ENCODE data around the gene CFAP20DC. TPM values are rescaled to one million over a fixed set of nuclear protein-coding genes. Genes with fewer than 3 reads are reported as not detected.
"Not testable (repeated sequence)": the region's sequence is repeated elsewhere in the genome, so short reads cannot be mapped to it uniquely, and the experiment has no call there.

Gene CFAP20DC
- total RNA-seq, 1 donor from 2014 or later = 0.98 TPM

DNA sequence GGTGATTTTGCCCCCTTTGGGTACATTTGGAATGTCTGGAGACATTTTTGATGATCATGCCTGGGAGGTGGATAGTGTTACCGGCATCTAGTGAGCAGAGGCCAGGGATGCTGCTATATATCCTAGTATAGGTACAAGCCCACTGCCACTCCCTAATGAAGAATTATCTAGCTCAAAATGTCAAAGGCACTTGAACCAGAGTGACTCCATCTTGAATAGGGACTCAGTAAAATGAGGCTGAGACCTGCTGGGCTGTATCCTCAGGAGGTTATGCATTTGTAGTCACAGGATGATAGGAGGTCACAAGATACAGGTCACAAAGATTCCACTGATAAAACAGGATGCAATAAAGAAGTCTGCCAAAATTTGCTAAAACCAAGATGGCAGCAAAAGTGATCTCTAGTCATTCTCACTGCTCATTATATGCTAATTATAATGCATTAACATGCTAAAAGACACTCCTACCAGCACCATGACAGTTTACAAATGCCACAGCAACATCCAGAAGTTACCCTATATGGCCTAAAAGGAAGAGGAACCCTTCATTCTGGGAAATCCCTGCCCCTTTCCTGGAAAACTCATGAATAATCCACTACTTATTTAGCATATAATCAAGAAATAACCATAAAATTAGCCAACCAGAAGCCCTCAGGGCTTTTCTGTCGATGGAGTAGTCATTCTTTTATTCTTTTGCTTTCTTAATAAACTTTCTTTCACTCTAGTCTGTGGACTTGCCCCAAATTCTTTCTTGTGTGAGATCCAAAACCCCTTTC, 343.2 kb downstream of the CFAP20DC start:
- no peak for DNase-seq
- H3K9me3 Mint-ChIP-seq = peaks cover 8% of the 10 kb centered on the region
- H3K4me3 Mint-ChIP-seq = no peak overlapping the region
- intact Hi-C loops (cut with micrococcal nuclease) = no loop called here
- H3K36me3 Mint-ChIP-seq (ENCODE audit: low read depth) = no peaks in the 10 kb centered on the region
- H3K4me1 Mint-ChIP-seq = no peaks in the 10 kb centered on the region
- no peak overlapping the region for H3K27ac Mint-ChIP-seq
- H3K27me3 Mint-ChIP-seq = no peaks in the 10 kb centered on the region

DNA sequence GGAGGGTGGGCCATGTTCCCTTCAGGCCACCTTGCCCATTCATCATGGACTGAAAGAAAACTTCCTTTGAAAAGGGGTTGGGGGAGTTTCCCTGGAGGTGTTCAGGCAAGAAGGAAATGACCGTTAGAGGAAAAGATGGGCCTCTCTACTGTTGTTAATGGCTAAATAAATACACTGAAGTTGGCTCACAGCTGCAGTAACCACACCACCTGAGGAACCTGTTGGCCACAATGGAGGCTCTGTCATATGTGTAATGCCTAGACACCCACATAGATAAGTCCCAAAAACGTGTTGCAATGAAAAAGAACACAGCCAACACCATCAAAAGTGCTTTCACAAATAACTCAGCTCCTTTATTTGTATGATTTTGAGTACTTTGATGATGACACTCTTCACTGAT, 345.1 kb downstream of the CFAP20DC start:
- Mint-ChIP-seq H3K9me3 (peaks cover 8% of the 10 kb centered on the region), H3K27ac (no peak overlapping the region), H3K4me1 (no peaks in the 10 kb centered on the region), H3K27me3 (no peaks in the 10 kb centered on the region), H3K4me3 (no peak overlapping the region), H3K36me3 (ENCODE audit: low read depth) (no peaks in the 10 kb centered on the region)
- DNase-seq = no peak
- intact Hi-C loops (cut with micrococcal nuclease) = no loop called here

DNA sequence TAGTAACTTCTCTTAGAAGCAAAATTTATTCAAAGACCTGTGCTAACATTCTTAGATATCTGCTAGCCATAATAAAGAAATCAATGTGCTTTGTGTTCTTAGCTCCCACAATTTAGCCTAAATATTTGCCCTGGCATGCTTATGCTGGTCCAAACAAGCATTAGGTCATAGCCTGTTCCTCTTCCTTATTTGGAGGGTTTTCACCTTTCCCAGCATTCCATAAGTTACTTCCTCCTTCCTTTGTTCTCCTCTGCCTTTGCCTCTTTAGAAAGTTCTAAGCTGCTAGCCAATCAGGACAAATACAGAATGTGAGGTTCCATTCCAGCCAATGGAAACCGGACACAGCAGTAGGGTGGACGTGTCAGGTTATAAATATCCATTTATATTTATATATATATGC, 345.5 kb downstream of the CFAP20DC start:
- not testable (repeated sequence) for H3K4me3 Mint-ChIP-seq

DNA sequence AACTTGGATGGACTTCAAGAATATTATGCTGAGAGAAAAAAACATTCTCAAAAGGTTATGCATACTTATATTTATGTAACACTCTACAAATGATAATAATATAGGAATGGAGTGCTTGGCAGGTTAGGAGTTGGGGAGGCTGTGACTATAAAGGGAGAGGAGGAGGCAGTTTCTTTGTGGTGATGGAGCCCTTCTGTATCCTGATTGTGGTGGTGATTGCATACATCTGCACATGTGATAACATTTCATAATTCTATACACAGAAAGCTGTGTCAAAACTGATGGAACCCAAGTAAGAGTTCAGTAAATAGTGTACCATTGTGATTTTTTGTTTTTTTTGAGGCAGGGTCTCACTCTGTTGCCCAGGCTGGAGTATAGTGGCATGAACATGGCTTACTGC, 351.6 kb downstream of the CFAP20DC start:
- no peak overlapping the region for H3K27ac Mint-ChIP-seq
- peaks cover 4% of the 10 kb centered on the region for H3K27me3 Mint-ChIP-seq
- H3K4me3 Mint-ChIP-seq = no peak overlapping the region
- no peak for DNase-seq
- no peaks in the 10 kb centered on the region for H3K36me3 Mint-ChIP-seq (ENCODE audit: low read depth)
- H3K9me3 Mint-ChIP-seq = peaks cover 25% of the 10 kb centered on the region
- intact Hi-C loops (cut with micrococcal nuclease) = no loop called here
- H3K4me1 Mint-ChIP-seq = peaks cover 19% of the 10 kb centered on the region

More for the DNA sequence above, 345.5 kb downstream of the CFAP20DC start:
- H3K4me1 Mint-ChIP-seq; intact Hi-C loops (cut with micrococcal nuclease); H3K9me3 Mint-ChIP-seq; H3K27me3 Mint-ChIP-seq; H3K36me3 Mint-ChIP-seq (ENCODE audit: low read depth); H3K27ac Mint-ChIP-seq; DNase-seq: not testable (repeated sequence)

DNA sequence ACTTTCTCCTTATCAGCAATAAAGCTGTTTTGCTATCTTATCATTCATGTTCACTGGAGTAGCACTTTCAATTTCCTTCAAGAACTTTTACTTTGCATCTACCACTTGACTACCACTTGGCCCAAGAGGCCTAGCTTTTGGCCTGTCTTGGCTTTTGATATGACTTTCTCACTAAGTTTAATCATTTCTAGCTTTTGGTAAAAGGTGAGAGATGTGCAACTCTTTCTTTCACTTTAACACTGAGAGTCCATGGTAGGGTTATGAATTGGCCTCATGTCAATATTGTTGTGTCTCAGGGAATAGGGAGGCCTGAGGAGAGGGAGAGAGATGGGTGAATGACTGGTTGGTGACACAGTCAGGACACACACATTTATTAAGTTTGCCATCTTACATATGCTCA, 352.3 kb downstream of the CFAP20DC start:
- Mint-ChIP-seq H3K4me3 (no peak overlapping the region), H3K36me3 (ENCODE audit: low read depth) (no peaks in the 10 kb centered on the region), H3K27ac (no peak overlapping the region), H3K4me1 (peaks cover 19% of the 10 kb centered on the region), H3K27me3 (peaks cover 4% of the 10 kb centered on the region), H3K9me3 (peaks cover 26% of the 10 kb centered on the region)
- intact Hi-C loops (cut with micrococcal nuclease) = no loop called here
- DNase-seq = no peak

DNA sequence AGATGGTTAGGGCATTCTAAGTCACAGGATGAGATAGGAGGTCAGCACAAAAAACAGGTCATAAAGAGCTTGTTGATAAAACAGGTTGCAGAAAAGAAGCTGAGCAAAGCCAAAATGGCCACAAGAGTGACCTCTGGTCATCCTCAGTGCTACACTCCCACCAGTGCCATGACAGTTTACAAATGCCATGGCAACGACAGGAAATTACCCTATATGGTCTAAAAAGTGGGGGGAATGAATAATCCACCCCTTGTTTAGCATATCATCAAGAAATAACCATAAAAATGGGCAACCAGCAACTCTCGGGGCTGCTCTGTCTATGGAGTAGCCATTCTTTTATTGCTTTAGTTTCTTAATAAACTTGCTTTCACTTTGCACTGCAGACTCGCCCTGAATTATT, 353.0 kb downstream of the CFAP20DC start:
- H3K27ac Mint-ChIP-seq; DNase-seq; H3K4me3 Mint-ChIP-seq; H3K27me3 Mint-ChIP-seq; H3K36me3 Mint-ChIP-seq (ENCODE audit: low read depth); intact Hi-C loops (cut with micrococcal nuclease): not testable (repeated sequence)
- Mint-ChIP-seq H3K4me1 (peaks cover 19% of the 10 kb centered on the region), H3K9me3 (peaks cover 26% of the 10 kb centered on the region)

- H3K4me1 Mint-ChIP-seq = peaks cover 19% of the 10 kb centered on the region
These were observed 353.7 kb downstream of the CFAP20DC start for GRCh38 chr3:58696093-58696492.

GRCh38 chr3:58695284-58695683, 354.5 kb downstream of the CFAP20DC start:
- intact Hi-C loops (cut with micrococcal nuclease); H3K4me3 Mint-ChIP-seq; H3K27ac Mint-ChIP-seq; H3K27me3 Mint-ChIP-seq; DNase-seq; H3K36me3 Mint-ChIP-seq (ENCODE audit: low read depth): not testable (repeated sequence)
- Mint-ChIP-seq H3K4me1 (peaks cover 19% of the 10 kb centered on the region), H3K9me3 (peaks cover 29% of the 10 kb centered on the region)

More at GRCh38 chr3:58696093-58696492, 353.7 kb downstream of the CFAP20DC start:
- peaks cover 29% of the 10 kb centered on the region for H3K9me3 Mint-ChIP-seq
- H3K27ac Mint-ChIP-seq = no peak overlapping the region
- H3K36me3 Mint-ChIP-seq (ENCODE audit: low read depth) = no peaks in the 10 kb centered on the region
- peaks cover 4% of the 10 kb centered on the region for H3K27me3 Mint-ChIP-seq
- no peak for DNase-seq
- intact Hi-C loops (cut with micrococcal nuclease) = no loop called here
- H3K4me3 Mint-ChIP-seq = no peak overlapping the region

DNA sequence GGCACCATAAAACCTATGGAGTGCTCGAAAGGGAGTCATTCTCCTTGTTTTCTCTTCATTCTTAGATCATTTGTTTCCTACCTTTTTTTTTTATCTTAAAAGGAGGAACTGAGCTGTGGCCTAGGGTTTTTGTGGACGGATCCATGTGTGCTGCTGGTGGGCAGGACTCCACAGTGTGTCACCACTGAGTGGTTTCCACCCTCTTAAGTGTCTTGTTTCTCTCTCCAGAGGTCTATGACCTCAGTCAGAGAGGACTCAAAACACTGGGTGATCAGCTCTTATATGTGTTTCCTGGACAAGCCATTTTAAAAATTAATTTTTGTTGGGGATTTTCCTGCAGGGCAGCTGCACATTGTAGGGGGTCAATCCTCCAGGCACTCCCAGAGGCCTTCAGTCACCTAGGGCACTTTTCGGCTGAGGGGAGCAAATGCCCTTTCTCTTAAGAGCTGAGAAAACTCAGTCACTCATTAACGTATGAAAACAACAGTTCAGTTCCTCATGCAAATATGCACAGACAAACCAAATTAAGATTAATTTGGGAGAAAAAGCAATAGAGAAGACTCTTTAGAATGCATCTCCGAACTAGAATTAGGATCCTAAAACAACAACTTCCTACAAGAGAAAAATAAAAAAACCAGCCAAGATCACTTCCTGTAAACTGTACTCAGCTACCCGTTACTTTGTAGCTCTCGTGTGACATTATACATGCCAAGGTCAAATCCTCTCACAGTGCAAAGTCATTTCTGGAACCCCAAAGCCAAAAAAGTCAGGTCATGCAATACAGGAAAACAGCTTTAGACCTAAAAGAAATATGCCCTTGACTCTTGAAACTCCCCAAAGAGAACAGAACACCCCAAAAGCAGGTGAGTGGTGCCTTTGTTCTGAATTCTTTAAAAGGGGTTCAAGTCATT, 355.6 kb downstream of the CFAP20DC start:
- Mint-ChIP-seq H3K4me1 (peaks cover 19% of the 10 kb centered on the region), H3K9me3 (peaks cover 30% of the 10 kb centered on the region), H3K36me3 (ENCODE audit: low read depth) (no peaks in the 10 kb centered on the region), H3K4me3 (no peak overlapping the region), H3K27ac (no peak overlapping the region), H3K27me3 (no peaks in the 10 kb centered on the region)
- no peak for DNase-seq
- intact Hi-C loops (cut with micrococcal nuclease) = no loop called here

- peaks cover 18% of the 10 kb centered on the region for H3K4me1 Mint-ChIP-seq
- H3K27me3 Mint-ChIP-seq = no peaks in the 10 kb centered on the region
- H3K9me3 Mint-ChIP-seq = peaks cover 27% of the 10 kb centered on the region
- no peak for DNase-seq
- no peaks in the 10 kb centered on the region for H3K36me3 Mint-ChIP-seq (ENCODE audit: low read depth)
- no peak overlapping the region for H3K27ac Mint-ChIP-seq
- no peak overlapping the region for H3K4me3 Mint-ChIP-seq
- intact Hi-C loops (cut with micrococcal nuclease) = no loop called here
These were observed 357.3 kb downstream of the CFAP20DC start for GRCh38 chr3:58692484-58692883.

All from activated CD4-positive, alpha-beta T cell treated with anti-CD3 and anti-CD28 coated beads, Interleukin-2, amount 10 ng/mL, durations not matched to agents 24 days and 14 days (primary cell).